GF-D8 (cell line): ENCODE measurements around the gene NIT1.

Experiments used
- DNase-seq: peaks from one replicate; lab custom pipeline; 2025; lab: John Stamatoyannopoulos, UW

NIT1 gene

DNA sequence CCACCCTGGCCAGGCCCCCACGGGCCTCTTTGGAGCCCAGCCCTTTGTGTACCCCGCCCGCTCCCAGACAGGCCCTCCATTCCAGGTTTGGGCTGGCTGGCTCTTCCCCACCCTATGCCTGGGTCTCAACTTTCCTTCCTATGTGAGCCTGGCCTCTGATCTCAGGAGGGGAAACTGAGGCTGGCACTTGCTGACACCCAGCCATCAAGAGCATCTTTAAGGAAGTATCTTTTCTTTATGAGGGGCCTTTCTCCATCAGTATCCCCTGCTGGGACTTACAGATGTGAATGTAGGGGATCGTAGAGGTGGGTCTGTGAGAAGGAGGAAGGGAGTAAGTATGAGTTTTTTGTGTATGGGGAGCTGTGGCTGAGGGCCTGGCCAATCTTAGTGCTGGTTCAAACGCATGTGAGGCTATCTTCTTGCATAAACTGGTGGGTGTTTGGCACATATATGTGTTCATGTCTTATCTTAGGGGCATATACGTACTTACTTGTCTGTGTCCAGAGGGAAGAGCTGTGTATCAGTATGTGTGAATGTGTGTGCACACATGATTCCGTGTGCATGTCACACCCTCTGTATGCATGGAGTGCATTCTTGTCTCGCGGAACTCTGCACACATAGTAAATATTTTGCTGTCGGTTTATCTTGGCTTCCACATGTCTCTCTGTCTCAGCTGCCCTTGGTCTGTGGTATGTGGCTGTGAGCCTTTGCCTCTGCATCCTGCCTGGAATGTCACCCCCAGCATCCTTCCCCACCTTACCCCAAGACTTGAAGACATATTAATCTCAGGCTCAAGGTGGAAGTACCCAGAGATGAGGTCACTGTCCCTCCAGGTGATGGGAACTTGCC, 33.9 kb upstream of the NIT1 start:
- no peak for DNase-seq

DNA sequence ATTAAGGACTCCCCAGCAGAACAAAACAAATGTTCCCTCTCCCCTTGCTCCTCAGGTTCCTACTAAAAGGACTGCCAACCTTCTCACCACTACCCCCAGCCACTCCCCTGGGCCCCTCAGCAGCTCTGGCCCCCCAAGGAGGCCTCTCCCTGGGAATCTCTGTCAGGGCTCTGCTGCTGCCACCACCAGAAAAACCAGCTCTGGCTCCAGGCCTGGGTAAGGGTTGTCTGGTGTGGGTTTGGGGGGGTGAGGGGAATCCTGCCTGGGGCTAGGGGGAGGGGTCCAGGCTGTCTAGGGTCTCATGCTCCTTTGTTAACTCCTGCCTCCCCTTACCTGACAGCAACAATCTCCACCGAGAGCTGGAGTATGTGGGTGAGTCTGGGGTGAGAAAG, 33.3 kb upstream of the NIT1 start:
- no peak for DNase-seq

DNA sequence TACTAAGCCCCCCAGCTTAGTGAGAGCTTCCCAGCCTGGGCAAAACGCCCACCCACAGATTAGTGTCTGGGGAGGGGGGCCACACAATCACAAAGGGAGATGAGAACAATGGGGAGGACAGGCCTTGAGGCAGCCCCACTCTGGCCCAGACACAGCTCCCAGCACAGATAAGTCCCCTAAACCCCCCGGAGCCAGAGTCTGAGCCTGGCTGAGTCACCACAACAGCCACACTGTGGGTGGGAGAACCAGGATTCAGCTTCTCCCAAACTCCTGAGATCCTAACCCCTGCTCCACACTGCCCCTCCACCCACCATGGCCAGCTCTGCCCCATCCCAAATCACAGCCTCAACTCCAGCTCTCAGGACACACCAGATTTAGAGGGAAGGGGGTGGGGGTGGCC, 32.7 kb upstream of the NIT1 start:
- DNase-seq: no peak

DNA sequence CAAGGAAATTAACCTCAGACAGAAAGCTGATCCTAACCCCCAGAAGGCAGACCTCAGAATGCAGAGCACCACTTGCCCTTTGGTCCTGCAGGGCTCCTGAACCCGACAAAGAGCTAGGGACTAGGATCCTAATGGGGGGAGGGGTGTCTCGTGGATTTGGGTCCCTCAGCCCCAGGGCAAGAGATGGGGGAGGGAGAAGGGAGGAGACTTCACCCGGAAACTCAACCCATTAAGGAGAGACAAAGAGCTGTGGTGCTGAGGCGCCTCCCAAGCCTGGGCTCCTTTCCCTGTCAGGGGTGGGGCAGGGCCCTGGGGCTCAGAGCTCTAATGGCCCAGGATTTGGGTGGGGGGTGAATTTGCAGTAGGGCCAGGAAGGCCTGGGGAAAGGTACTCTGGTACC, 31.4 kb upstream of the NIT1 start:
- DNase-seq: no peak

DNA sequence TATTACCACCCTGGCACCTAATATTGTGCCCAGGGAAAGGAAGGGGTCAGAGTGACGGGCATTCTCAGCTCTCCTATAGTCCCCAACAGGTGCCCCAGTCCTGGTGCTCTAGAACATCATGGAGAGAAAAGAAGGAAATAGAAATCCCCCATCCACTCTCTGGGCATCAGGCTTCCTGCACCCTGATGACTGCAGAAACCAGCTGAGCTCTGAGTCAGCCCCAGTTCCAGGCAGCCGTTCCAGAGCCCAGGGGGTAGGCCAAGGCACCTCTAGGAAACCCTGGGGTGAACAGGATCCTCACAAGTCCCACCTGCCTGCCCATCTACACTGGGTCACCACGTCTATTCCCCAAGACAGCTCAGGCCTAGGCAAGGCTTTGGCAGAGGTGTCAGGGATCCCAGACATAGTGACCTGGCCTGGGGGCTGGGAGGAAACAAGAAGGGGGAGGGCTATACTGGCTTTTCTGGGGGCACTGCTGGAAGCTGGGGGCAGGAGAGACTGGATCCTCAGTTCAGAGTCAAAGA, 29.3 kb upstream of the NIT1 start:
- DNase-seq: no peak

DNA sequence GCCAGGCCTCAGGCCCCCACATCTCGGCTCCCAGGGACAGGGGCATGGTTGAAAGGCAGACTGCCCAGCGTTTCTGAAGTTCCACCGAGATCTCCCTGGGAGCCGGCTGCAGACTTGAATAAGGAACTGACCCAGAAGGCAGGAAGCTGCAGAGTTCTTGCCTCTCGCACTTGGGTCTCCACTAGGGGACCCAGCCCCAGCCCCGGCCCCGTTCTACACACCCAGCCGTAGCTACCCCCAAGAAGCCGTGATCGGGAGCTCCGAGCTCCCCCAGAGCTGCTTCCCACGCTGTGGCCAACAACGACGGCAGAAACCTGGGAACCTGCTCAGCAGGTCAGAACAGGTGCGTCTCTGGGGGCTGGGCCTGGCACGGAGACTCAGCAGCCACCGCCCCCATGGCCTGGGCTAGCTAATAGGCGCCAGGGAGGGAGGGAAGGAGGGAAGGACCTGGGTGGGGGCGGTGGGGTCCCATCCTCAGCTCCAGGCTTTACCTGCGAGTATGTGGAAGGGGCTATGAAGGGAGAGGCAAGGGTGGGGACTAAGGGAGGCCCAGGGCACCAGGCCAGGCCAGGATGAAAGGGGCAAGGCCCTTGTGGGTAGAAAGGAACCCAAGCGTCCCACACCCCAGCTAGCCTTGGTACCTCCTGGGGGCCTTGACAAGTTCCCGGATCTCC, 28.5 kb upstream of the NIT1 start, which contains the start of gene NECTIN4:
TSS of gene NECTIN4 (minus strand) at position 308 of the 674 bp plus-strand sequence. CDS start at position 46, 262 bp downstream.
- no peak for DNase-seq

- DNase-seq: no peak
Observed at GRCh38 chr1:161089938-161090337, 28.0 kb upstream of the NIT1 start.

GRCh38 chr1:161090617-161091016, 27.3 kb upstream of the NIT1 start:
- no peak for DNase-seq

DNA sequence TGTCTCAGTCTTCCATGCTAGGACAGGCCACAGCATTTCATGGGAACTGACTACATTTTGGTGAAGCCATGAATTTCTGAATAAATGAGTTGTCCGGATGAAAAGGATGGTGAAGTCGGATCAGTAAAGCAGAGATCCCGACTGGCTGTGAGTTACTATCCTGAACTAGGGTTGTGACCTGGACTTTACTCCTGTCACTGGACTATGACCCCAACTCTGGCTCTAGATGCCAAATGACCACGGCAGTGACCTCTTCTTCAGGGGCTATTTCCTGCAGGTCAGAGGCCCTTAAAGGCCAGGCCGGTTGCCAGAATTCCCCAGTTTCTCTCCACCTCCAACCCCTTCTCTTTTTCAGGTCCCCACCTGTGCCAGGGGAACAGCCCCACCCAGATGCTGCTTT, 26.8 kb upstream of the NIT1 start:
- DNase-seq: no peak

- no peak for DNase-seq
Observed at GRCh38 chr1:161091796-161092507, 26.0 kb upstream of the NIT1 start.

- DNase-seq: no peak
Observed at GRCh38 chr1:161092621-161093028, 25.3 kb upstream of the NIT1 start.

DNA sequence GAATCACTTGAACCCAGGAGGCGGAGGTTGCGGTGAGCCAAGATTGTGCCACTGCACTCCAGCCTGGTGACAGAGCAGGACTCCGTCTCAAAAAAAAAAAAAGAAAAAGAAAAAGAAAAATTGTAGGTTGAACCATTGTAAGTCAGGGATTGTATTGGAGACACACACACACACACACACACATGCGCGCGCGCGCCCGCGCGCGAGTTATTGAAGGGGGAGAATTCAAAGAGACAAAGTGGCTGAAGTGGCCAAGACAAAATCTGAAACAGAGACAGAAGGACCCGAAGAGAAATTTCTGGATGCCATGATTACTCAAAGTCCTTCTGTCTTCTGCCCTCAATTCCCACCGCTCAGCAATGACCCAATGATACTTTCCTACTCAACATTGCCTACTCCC, 23.4 kb upstream of the NIT1 start:
- DNase-seq: no peak

DNA sequence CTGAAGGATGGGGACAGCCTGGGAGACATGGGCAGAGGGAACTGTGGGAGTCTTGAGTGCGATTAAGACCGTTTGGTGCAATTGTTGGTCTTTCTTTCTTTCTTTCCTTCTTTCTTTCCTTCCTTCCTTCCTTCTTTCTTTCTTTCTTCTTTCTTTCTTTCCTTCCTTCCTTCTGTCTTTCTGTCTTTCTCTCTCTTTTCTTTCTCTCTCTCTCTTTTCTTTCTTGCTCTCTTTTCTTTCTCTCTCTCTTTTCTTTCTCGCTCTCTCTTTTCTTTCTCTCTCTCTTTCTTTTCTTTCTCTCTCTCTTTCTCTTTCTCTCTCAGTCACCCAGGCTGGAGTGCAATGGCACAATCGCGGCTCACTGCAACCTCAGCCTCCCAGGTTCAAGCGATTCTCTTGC, 22.7 kb upstream of the NIT1 start:
- DNase-seq: no peak

DNA sequence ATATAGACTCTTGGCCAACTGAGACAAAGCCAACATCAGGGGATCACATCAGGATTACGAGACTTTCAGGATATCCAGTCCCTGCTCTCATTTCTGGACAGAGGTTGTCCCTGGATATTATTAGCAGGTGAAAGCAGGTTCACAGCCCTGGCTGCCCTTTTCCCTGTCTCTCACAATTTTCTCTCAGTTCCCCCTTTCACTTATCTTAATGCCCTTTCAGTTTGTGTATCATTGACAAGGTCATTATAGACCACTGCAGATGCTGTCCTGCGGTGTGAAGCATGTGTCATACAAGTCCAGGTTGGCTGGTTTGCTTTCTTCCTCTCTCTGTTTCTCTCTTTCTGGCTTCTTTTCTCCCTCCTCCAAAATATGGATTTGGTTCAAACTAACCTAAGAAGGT, 21.9 kb upstream of the NIT1 start:
- no peak for DNase-seq

DNA sequence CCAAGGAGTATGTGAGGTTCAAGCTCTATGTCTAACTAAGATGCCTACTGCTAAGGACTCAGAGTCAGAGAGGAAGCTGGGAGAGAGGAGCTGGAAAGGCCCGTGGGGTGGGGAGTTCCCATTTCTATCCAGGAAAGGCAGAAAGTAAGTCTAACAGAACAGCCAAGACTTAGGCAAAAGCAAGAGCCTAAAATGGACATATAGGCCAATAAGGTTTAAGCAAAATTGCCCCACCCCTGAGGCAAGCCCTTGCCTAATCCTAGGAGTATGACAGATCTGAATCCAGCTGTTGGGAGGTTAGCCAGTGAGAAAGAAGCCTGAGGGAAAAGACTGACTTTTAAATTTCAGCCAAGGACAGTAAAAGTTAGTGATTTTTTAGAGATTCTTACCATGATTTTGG, 21.4 kb upstream of the NIT1 start:
- no peak for DNase-seq

GRCh38 chr1:161098210-161099068, 19.5 kb upstream of the NIT1 start, which contains the start of gene KLHDC9:
TSS of gene KLHDC9 (plus strand) at chr1:161098361. CDS start at chr1:161098536, 175 bp downstream.
- DNase-seq: no peak

DNA sequence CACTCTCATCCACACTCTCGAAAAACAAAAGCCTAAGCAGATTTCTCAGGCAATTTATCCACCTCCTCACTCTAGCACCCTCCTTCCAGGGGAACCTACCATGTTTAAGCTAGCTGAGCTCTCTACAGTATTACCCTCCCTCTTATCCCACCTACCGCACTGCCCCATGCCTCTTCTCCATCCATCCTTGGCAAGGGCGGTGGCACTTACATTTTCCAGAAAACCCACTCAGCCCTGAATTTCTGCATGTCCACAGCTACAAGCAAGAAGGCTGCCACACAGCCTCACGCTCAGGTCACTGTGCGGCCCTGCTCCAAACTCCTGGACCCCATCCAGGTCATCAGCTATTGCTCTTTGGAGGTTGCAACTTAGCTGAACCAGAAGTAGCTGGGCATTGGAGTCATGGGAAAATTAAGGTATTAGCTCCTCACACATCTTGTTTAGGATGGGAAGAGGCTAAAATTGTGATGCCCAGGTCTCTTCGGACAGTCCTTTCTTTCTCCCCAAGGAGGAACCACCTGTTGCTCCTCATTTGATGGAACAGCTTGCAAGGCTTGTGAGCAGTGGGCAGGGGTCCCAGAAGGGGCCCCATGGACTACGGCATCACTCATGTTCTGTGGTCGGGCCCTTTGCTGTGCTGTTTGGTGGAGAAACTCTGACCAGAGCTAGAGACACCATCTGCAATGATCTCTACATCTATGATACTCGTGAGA, 18.7 kb upstream of the NIT1 start:
- DNase-seq: no peak

DNA sequence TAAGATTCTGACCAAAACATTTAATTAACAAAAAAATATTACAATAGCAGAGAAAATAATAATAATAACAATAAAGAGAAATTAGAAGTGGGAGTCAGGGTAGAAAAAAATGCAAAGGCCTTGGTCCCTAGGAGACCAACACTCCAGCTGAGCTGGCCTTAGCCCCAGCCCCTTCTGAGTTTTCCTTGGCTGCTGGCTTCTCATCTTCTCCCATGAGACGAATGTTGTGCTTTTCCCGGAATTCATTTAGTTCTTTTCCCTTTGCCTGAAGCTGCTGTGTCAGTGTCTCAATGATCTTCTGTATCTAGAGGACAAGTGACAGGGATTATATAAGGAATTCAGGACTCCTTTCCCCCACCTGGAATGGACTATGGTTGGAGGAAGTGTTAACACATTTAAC, 17.3 kb upstream of the NIT1 start:
- DNase-seq: no peak

DNA sequence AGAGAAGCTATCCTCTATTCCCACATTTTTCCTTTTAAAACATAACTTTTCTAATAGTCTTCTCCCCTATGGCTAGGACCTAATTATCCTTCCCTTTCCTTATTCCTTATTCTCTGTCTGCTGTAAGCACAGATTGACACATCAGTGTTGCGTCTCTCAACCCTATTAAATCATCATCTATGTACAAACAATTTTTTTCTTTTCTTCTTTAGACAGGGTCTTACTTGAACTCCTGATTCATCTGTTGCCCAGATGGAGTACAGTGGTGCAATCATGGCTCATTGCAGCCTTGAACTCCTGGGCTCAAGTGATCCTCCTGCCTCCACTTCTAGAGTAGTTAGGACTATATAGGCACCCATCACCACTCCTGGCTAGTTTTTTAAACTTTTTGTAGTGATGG, 11.5 kb upstream of the NIT1 start:
- DNase-seq: no peak

DNA sequence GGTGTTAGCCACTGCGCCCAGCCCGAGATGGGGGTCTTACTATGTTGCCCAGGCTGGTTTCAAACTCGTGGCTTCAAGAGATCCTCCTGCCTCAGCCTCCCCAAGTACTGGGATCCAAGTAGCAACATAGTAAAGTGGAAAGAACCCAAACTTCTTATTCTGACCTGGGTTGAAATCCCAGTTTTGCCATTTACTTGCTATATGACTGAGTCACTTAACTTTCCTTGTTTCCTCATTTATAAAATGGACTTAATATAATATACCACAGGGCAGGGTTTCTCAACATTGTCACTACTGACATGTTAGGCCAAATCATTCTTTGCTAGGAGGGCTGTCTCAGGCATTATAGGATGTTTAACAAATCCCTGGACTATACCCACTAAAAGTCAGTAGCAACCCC, 6.8 kb upstream of the NIT1 start:
- no peak for DNase-seq

- DNase-seq: no peak
Observed at GRCh38 chr1:161111527-161111926, 6.4 kb upstream of the NIT1 start.
